ENCODE results near the gene HNF1B.

GRCh38 chr17:37779554-37779953 is 34.7 kb upstream of the HNF1B start:
- no peak for TF ChIP-seq CTCF (IDR thresholded peaks at IDR 0.05)
- TF ChIP-seq POLR2A (IDR thresholded peaks at IDR 0.05), result no peak
